NT2/D1 (cell line): ENCODE data around the gene NRXN3.

Experiments
- SUZ12 ChIP-seq: IDR thresholded peaks from 2 replicates; pipeline ENCODE4 v1.6.1; 2011; ENCODE audit not compliant: insufficient read length, insufficient read depth; ENCODE audit errors: extremely low read depth
- YY1 ChIP-seq: IDR thresholded peaks from 2 replicates; pipeline ENCODE4 v1.6.1; 2011; ENCODE audit not compliant: insufficient read length, insufficient read depth
- ZNF274 ChIP-seq: IDR thresholded peaks from 2 replicates; pipeline ENCODE4 v1.6.1; 2011; ENCODE audit warnings: mild to moderate bottlenecking, low read depth, low read length

GRCh38 chr14:79587875-79588274 is 1417.7 kb downstream of the NRXN3 start:
- TF ChIP-seq ZNF274 (no peak), YY1 (no peak), SUZ12 (no peak)
